GM12874 (cell line): ENCODE results near the gene IDH3G.

Experiments
- TF ChIP-seq, protein P1 (sequence below): IDR thresholded peaks from 2 replicates; pipeline ENCODE4 v1.5.1; 2011; ENCODE audit warnings: low read depth, mild to moderate bottlenecking, control low read depth, low read length, moderate library complexity; ENCODE audit not compliant: insufficient read depth

IDH3G gene

GRCh38 chrX:153828723-153829548 is 34.8 kb upstream of the IDH3G start:
- TF ChIP-seq, protein P1, sequence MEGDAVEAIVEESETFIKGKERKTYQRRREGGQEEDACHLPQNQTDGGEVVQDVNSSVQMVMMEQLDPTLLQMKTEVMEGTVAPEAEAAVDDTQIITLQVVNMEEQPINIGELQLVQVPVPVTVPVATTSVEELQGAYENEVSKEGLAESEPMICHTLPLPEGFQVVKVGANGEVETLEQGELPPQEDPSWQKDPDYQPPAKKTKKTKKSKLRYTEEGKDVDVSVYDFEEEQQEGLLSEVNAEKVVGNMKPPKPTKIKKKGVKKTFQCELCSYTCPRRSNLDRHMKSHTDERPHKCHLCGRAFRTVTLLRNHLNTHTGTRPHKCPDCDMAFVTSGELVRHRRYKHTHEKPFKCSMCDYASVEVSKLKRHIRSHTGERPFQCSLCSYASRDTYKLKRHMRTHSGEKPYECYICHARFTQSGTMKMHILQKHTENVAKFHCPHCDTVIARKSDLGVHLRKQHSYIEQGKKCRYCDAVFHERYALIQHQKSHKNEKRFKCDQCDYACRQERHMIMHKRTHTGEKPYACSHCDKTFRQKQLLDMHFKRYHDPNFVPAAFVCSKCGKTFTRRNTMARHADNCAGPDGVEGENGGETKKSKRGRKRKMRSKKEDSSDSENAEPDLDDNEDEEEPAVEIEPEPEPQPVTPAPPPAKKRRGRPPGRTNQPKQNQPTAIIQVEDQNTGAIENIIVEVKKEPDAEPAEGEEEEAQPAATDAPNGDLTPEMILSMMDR = no peak

DNA sequence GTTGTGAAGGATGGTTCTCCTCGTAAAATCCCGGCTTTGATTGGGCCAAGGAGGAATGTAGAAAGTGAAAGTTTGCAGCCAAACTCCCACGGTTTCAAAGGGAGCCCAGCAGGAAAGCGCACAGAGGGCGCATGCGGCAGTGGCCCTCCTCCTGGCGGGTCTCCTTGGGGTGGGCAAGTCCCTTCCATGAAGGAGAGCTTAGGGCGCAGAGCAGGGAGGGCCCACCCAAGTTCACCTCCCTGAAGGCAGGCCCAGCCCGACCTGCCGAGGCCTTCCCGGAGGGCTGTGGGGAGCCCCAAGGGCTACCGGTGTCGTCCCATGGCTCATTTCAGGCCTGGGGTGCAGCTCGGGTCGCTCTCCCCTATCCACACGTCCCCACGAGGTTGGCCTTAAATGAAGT is 34.1 kb upstream of the IDH3G start:
- TF ChIP-seq, protein P1 = no peak

DNA sequence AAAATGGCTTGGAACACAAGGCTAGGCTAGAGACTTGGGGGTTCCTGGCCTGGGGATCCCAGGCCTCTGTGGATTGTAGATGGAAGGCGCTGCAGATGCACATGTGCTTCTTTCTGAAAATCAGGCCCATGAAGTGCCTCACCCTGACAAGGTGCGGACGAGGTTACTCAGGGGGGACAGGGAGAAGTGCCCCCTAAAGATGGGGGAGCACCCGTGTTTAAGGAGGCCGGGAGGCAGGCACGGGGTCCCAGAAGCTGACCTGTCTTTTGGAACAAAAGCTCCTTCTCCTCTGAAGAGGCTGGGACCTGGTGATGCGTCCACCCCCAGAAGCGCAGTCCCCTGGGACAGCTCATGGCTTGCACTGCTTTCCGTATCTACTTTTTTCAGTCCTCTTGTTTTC is 33.7 kb upstream of the IDH3G start:
- TF ChIP-seq, protein P1 = no peak

GRCh38 chrX:153827016-153827415 is 32.8 kb upstream of the IDH3G start:
- TF ChIP-seq, protein P1 = no peak

DNA sequence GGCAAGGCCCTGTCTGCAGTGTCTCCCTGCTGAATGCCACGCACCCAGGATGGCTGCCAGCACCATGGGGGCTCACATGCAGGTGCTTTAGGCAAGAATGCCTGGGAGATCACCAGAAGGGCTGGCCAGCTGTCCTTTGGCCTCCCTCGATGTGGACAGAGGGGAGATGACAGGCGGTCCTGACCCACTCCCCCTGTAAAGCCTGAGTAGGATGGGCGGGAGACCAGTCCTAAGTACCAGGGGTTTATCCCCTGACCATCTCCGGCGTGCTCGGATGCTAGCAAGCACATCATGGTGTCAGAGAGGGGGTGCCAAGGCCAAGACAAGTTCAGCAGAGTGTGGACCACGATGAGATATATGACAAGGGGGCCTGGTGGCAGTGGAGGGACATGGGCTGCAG is 30.9 kb upstream of the IDH3G start:
- TF ChIP-seq, protein P1 = no peak

GRCh38 chrX:153824348-153824747 is 30.2 kb upstream of the IDH3G start:
- TF ChIP-seq, protein P1 = no peak

- TF ChIP-seq, protein P1 = no peak
Measured at GRCh38 chrX:153821066-153821465, 26.9 kb upstream of the IDH3G start.
